Measurements from ENCODE around the gene STH. TPM values are rescaled to one million over a fixed set of nuclear protein-coding genes. Genes with fewer than 3 reads are reported as not detected.

STH gene
- total and polyA plus RNA-seq, 10 of the 15 experiments (the other 5 are each of a cell fraction or from before 2014, with no cell fraction given) = not detected

- WGBS (ENCODE audit: insufficient coverage, insufficient replicate concordance, low lambda C conversion rate, missing lambda C conversion rate) = 86% methylated on average over 12 of the region's 12 CpGs
- SMC1A ChIA-PET (ENCODE audit: uncharacterized antibody, unreplicated experiment) = interaction anchor here (0.8 to 2.5 kb wide), 3 partner anchors 9 to 174 kb away, joined by 3 to 9 read pairs (median 4); no protein-coding TSS in a partner anchor
These were observed 39.9 kb downstream of the STH start for GRCh38 chr17:46038937-46039336.

More at GRCh38 chr17:46038937-46039336, 39.9 kb downstream of the STH start:
- ATAC-seq (no peak), FAIRE-seq (no peak), DNase-seq (ENCODE audit: low read depth, low spot score) (no peak)
- no TSS peak for BruUV-seq (replicated peaks)
- CTCF ChIA-PET = interaction anchor here (0.9 to 2.2 kb wide), 5 partner anchors 10 to 174 kb away, joined by 3 to 8 read pairs (median 3); no protein-coding TSS in a partner anchor
- intact Hi-C loops (cut with micrococcal nuclease; ENCODE audit: unreplicated experiment) = no loop called here
- Histone ChIP-seq H3K4me3 (no peak overlapping the region), H3K9ac (ENCODE audit: control insufficient read depth, insufficient read depth, low read length) (no peak overlapping the region), H3K9me3 (replicated peaks; ENCODE audit: control insufficient read depth, insufficient read depth, low read length) (no peaks in the 10 kb centered on the region), H3K27ac (ENCODE audit: control insufficient read depth, insufficient read depth) (no peak overlapping the region), H2AFZ (ENCODE audit: control insufficient read depth, low read depth, low read length) (no peak overlapping the region), H3K4me2 (ENCODE audit: control insufficient read depth, insufficient read depth) (no peak overlapping the region), H3K79me2 (ENCODE audit: control insufficient read depth, insufficient read depth, low read length) (no peaks in the 10 kb centered on the region), H3K4me1 (ENCODE audit: control insufficient read depth, insufficient read depth, low read length) (peaks cover 15% of the 10 kb centered on the region), H4K20me1 (ENCODE audit: control insufficient read depth, insufficient read depth) (no peaks in the 10 kb centered on the region), H3K27me3 (replicated peaks in 1 of 2; ENCODE audit: control insufficient read depth in 2 of 2, insufficient read depth in 2 of 2, low read length in 1 of 2) (no peaks in the 10 kb centered on the region), H3K36me3 (ENCODE audit: control insufficient read depth in 2 of 2, insufficient read depth in 2 of 2, low read length in 1 of 2) (peaks cover 19 to 59% of the 10 kb centered on the region in 2 experiments)
- POLR2A ChIA-PET = interaction anchor here (0.7 kb wide), 1 partner anchor 153 kb away, joined by 3 read pairs; no protein-coding TSS in a partner anchor
- in situ Hi-C loops (cut with MboI) = no loop called here
- RAD21 ChIA-PET (ENCODE audit: unreplicated experiment) = interaction anchor here (0.9 kb wide), 1 partner anchor 172 kb away, joined by 3 read pairs; no protein-coding TSS in a partner anchor
- no peak for TF ChIP-seq MYB (IDR thresholded peaks at IDR 0.05; ENCODE audit: borderline replicate concordance, low read depth, low read length)
- TF ChIP-seq SRF (IDR thresholded peaks at IDR 0.05; ENCODE audit: low read depth in 2 of 2, low read length in 2 of 2) = no peak
- no peak for TF ChIP-seq IKZF2 (IDR thresholded peaks at IDR 0.05)
- TF ChIP-seq, protein P1, sequence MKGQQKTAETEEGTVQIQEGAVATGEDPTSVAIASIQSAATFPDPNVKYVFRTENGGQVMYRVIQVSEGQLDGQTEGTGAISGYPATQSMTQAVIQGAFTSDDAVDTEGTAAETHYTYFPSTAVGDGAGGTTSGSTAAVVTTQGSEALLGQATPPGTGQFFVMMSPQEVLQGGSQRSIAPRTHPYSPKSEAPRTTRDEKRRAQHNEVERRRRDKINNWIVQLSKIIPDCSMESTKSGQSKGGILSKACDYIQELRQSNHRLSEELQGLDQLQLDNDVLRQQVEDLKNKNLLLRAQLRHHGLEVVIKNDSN (IDR thresholded peaks at IDR 0.05; ENCODE audit: borderline replicate concordance, extremely low read length, insufficient read depth, low read depth, low read length) = no peak
- no peak for TF ChIP-seq E4F1 (IDR thresholded peaks at IDR 0.05; ENCODE audit: borderline replicate concordance, partially characterized antibody)
- no peak for TF ChIP-seq USF2 (IDR thresholded peaks at IDR 0.05; ENCODE audit: borderline replicate concordance, low read depth, low read length)
- no peak for TF ChIP-seq SUZ12 (IDR thresholded peaks at IDR 0.05; ENCODE audit: unreplicated experiment)
- TF ChIP-seq MTA2 (IDR thresholded peaks at IDR 0.05; ENCODE audit: low read depth) = no peak
- TF ChIP-seq SMAD5 (IDR thresholded peaks at IDR 0.05; ENCODE audit: low read depth) = no peak
- TF ChIP-seq NFIC (IDR thresholded peaks at IDR 0.05; ENCODE audit: low read depth, low read length) = no peak
- TF ChIP-seq SREBF1 (IDR thresholded peaks at IDR 0.05; ENCODE audit: low read length) = no peak
- no peak for TF ChIP-seq PML (IDR thresholded peaks at IDR 0.05; ENCODE audit: low read length)
- no peak for TF ChIP-seq MYC (IDR thresholded peaks at IDR 0.05; ENCODE audit: insufficient read depth, insufficient read length, insufficient replicate concordance, low read length, severe bottlenecking)
- no peak for TF ChIP-seq RUNX3 (IDR thresholded peaks at IDR 0.05; ENCODE audit: low read length)
- TF ChIP-seq CBX5 (IDR thresholded peaks at IDR 0.05; ENCODE audit: low read depth) = no peak
- no peak for TF ChIP-seq YY1 (IDR thresholded peaks at IDR 0.05; ENCODE audit: low read depth, low read length)
- no peak for TF ChIP-seq CREM (IDR thresholded peaks at IDR 0.05; ENCODE audit: low read depth)
- TF ChIP-seq SMAD1 (IDR thresholded peaks at IDR 0.05; ENCODE audit: low read depth, partially characterized antibody) = no peak
- no peak for TF ChIP-seq NFYA (IDR thresholded peaks at IDR 0.05; ENCODE audit: borderline replicate concordance, low read depth, low read length)
- TF ChIP-seq MXI1 (IDR thresholded peaks at IDR 0.05; ENCODE audit: low read depth, low read length) = no peak

All from GM12878 (cell line).